Activated CD8-positive, alpha-beta T cell treated with anti-CD3 and anti-CD28 coated beads for 36 hours (primary cell): ENCODE results near the gene UNC45A. TPM values are rescaled to one million over a fixed set of nuclear protein-coding genes. Genes with fewer than 3 reads are reported as not detected.

ENCODE experiments used
- ATAC-seq: fragments of 200-7000 bp; cut with Tn5 transposase; one replicate; pipeline ENCODE4 v1.10.0; 2021; ENCODE audit warnings: mild to moderate bottlenecking, moderate library complexity
- CTCF ChIA-PET: fragments of 350-600 bp; sonication (Branson Sonifier 250); formaldehyde crosslinking; loops from one replicate; lab custom pipeline; 2021; ENCODE audit warnings: antibody characterized with exemption; lab: Charles Lee
- POLR2A ChIA-PET: fragments of 350-600 bp; sonication (Branson Sonifier 250); formaldehyde crosslinking; loops from one replicate; lab custom pipeline; 2021; ENCODE audit warnings: antibody characterized with exemption; lab: Charles Lee
- DNase-seq: peaks from one replicate; pipeline ENCODE4 v3.0.0-alpha.2; 2020
- H3K27ac Mint-ChIP-seq: one replicate; pipeline ENCODE4 v1.8.0; 2021; ENCODE audit warnings: mild to moderate bottlenecking, mixed read lengths
- H3K27me3 Mint-ChIP-seq: one replicate; pipeline ENCODE4 v1.8.0; 2021; ENCODE audit warnings: mixed read lengths
- H3K36me3 Mint-ChIP-seq: one replicate; pipeline ENCODE4 v1.8.0; 2021; ENCODE audit warnings: low read depth, mixed read lengths
- H3K4me1 Mint-ChIP-seq: one replicate; pipeline ENCODE4 v1.8.0; 2021; ENCODE audit warnings: low read depth, mixed read lengths
- H3K4me3 Mint-ChIP-seq: one replicate; pipeline ENCODE4 v1.8.0; 2021; ENCODE audit warnings: mild to moderate bottlenecking, moderate library complexity, mixed read lengths
- H3K9me3 Mint-ChIP-seq: one replicate; pipeline ENCODE4 v1.8.0; 2021; ENCODE audit warnings: mixed read lengths
- intact Hi-C: fragments of 100-400 bp; cut with micrococcal nuclease; formaldehyde crosslinking; loops from one replicate; pipeline ENCODE4 v1.10.0; 2022
- total RNA-seq, 2 experiments: library from RNA; stranded (reverse); gene quantifications; one replicate each; pipeline ENCODE4 v1.2.3, GENCODE V29; 2021
- TF ChIP-seq, protein P1 (sequence below): fragments of 200-600 bp; IDR thresholded peaks from one replicate; pipeline ENCODE4 v1.8.0; 2022; ENCODE audit warnings: antibody characterized with exemption, mild to moderate bottlenecking

The UNC45A gene
- total RNA-seq, 2 experiments from 2014 or later: 65.0 to 66.8 TPM

DNA sequence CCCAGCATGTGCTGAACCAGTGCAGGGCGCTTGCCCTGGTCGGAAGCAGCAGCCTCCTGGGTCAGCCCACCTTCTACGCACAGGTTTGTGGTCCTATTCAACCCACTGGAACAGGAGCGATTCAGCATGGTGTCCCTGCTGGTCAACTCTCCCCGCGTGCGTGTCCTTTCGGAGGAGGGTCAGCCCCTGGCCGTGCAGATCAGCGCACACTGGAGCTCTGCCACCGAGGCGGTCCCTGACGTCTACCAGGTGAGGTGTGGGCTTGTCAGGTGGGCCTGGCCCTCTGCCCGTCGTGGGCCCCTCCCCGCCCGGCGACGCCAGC lies 23.8 kb upstream of the UNC45A start:
- Mint-ChIP-seq H3K9me3 (no peaks in the 10 kb centered on the region), H3K4me3 (no peak overlapping the region), H3K36me3 (peaks cover 42% of the 10 kb centered on the region), H3K27ac (no peak overlapping the region), H3K4me1 (no peaks in the 10 kb centered on the region), H3K27me3 (no peaks in the 10 kb centered on the region)
- no peak for ATAC-seq
- ChIA-PET POLR2A (no interaction called here), CTCF (no interaction called here)
- intact Hi-C loops: no loop called here
- DNase-seq: no peak
- TF ChIP-seq, protein P1, sequence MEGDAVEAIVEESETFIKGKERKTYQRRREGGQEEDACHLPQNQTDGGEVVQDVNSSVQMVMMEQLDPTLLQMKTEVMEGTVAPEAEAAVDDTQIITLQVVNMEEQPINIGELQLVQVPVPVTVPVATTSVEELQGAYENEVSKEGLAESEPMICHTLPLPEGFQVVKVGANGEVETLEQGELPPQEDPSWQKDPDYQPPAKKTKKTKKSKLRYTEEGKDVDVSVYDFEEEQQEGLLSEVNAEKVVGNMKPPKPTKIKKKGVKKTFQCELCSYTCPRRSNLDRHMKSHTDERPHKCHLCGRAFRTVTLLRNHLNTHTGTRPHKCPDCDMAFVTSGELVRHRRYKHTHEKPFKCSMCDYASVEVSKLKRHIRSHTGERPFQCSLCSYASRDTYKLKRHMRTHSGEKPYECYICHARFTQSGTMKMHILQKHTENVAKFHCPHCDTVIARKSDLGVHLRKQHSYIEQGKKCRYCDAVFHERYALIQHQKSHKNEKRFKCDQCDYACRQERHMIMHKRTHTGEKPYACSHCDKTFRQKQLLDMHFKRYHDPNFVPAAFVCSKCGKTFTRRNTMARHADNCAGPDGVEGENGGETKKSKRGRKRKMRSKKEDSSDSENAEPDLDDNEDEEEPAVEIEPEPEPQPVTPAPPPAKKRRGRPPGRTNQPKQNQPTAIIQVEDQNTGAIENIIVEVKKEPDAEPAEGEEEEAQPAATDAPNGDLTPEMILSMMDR: no peak

DNA sequence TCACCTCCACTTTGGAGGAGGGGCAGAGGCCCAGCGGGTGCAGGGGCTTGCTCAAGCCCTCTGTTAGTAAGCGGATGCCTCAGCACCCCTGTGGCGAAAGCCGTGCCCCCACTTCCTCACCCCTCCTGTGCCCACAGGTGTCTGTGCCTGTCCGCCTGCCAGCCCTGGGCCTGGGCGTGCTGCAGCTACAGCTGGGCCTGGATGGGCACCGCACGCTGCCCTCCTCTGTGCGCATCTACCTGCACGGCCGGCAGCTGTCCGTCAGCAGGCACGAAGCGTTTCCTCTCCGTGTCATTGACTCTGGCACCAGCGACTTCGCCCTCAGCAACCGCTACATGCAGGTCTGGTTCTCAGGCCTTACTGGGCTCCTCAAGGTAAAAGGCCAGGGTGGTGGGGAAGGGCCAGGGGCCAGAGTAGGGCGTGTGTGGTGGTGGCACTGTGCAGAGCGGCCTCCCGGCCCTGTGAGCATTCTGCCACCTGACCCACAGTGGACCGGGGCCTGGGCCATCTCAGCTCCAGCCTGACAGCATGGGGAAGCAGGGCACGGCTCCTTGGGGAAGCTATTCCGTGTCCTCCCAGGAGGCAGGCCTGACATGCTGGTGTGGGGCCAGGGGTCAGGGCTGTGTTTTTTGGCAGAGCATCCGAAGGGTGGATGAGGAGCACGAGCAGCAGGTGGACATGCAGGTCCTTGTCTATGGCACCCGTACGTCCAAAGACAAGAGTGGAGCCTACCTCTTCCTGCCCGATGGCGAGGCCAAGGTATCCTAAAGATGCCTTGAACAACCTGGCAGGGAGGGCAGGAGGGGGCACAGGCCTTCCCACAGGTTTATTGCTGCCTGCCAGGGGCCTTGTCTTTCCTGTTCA lies 22.9 kb upstream of the UNC45A start:
- Mint-ChIP-seq H3K4me1 (no peaks in the 10 kb centered on the region), H3K9me3 (no peaks in the 10 kb centered on the region), H3K36me3 (peaks cover 38% of the 10 kb centered on the region), H3K27me3 (no peaks in the 10 kb centered on the region), H3K4me3 (no peak overlapping the region), H3K27ac (no peak overlapping the region)
- intact Hi-C loops: no loop called here
- POLR2A ChIA-PET: no interaction called here
- TF ChIP-seq, protein P1: no peak
- CTCF ChIA-PET: interaction anchor here (2.2 kb wide), 1 partner anchor 9 kb away, joined by 8 read pairs; the partner anchor contains the start of gene MAN2A2
- DNase-seq (no peak), ATAC-seq (no peak)

DNA sequence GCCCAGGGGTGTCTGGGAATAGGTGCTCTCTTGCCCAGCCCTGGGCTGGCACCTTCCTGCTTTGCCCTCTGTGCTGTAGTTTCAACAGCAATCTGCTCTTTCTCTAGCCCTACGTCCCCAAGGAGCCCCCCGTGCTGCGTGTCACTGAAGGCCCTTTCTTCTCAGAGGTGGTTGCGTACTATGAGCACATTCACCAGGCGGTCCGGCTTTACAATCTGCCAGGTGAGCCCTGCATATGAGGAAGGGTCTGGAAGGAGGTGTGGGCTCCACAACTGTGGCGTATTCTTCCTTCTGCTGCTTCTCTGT lies 22.4 kb upstream of the UNC45A start:
- TF ChIP-seq, protein P1: no peak
- intact Hi-C loops: no loop called here
- Mint-ChIP-seq H3K4me1 (no peaks in the 10 kb centered on the region), H3K27ac (no peak overlapping the region), H3K36me3 (peaks cover 35% of the 10 kb centered on the region), H3K27me3 (no peaks in the 10 kb centered on the region), H3K9me3 (no peaks in the 10 kb centered on the region), H3K4me3 (no peak overlapping the region)
- ChIA-PET POLR2A (interaction anchor here (1.3 kb wide), 1 partner anchor 10 kb away, joined by 4 read pairs; no protein-coding TSS in a partner anchor), CTCF (interaction anchor here (2.2 kb wide), 1 partner anchor 10 kb away, joined by 8 read pairs; the partner anchor contains the start of gene MAN2A2)
- DNase-seq (no peak), ATAC-seq (no peak)

GRCh38 chr15:90913398-90913944 lies 21.6 kb upstream of the UNC45A start:
- ATAC-seq: no peak
- ChIA-PET CTCF (interaction anchor here (0.8 to 2.2 kb wide), 3 partner anchors 11 to 27 kb away, joined by 3 to 10 read pairs (median 8); partner anchors contain the start of genes HDDC3 and MAN2A2), POLR2A (interaction anchor here (1.2 to 1.6 kb wide), 4 partner anchors 8 to 17 kb away, joined by 3 to 5 read pairs (median 4); partner anchors contain the start of gene MAN2A2)
- Mint-ChIP-seq H3K9me3 (no peaks in the 10 kb centered on the region), H3K27ac (no peak overlapping the region), H3K4me1 (no peaks in the 10 kb centered on the region), H3K36me3 (peaks cover 34% of the 10 kb centered on the region), H3K4me3 (no peak overlapping the region), H3K27me3 (no peaks in the 10 kb centered on the region)
- DNase-seq: no peak
- TF ChIP-seq, protein P1: no peak
- intact Hi-C loops: no loop called here
